Lower leg skin (tissue), 4 donors: Measurements from ENCODE around the gene CHST14. TPM values are rescaled to one million over a fixed set of nuclear protein-coding genes. Genes with fewer than 3 reads are reported as not detected.
A peak's percentile ranks its signal among the peaks of the same experiment; 100 is the strongest.

Experiments used
- DNase-seq, 2 donors: peaks; one replicate each; pipeline ENCODE4 v3.0.0-alpha.2; 2019; ENCODE audit warnings: low spot score in 2 of 2
- H3K4me3 ChIP-seq: fragments of 200-600 bp; sonication (generic); 2 replicates; pipeline ENCODE4 v1.5.1; 2017; ENCODE audit warnings: mild to moderate bottlenecking, low read depth; ENCODE audit not compliant: poor library complexity, severe bottlenecking
- CTCF ChIP-seq, 3 donors: fragments of 450-650 bp; IDR thresholded peaks; one replicate each; pipeline ENCODE4 v1.5.1; 2016; ENCODE audit warnings: antibody characterized with exemption in 3 of 3, mild to moderate bottlenecking in 3 of 3, moderate library complexity in 2 of 3
- POLR2A ChIP-seq, 2 donors: fragments of 450-650 bp; IDR thresholded peaks; one replicate each; pipeline ENCODE4 v1.6.1; 2016 to 2017; ENCODE audit warnings: antibody characterized with exemption in 2 of 2, mild to moderate bottlenecking in 1 of 2, moderate library complexity in 1 of 2
- WGBS, 2 donors: methylation state at CpG; one replicate each; pipeline ENCODE4 v1.1.5; 2018; 5-methylcytosine and 5-hydroxymethylcytosine counted together
- intact Hi-C: fragments of 100-400 bp; cut with DNase I; formaldehyde crosslinking; loops from one replicate; pipeline ENCODE4 v1.15.0; 2023; ENCODE audit warnings: low total_unique reads
- total RNA-seq, 4 donors: library from RNA; depleted of rRNA; stranded (reverse); fragments of >200 nt; gene quantifications; one replicate each; pipeline ENCODE4 v1.1.0, GENCODE V29; 2016

CHST14 gene
- total RNA-seq, 4 donors from 2014 or later: 5.6 to 10.0 (median 8.8) TPM

- 0 to 4% methylated on average over 12 to 37 of the region's 39 CpGs for WGBS, 2 donors
- intact Hi-C loops: no loop called here
- TF ChIP-seq POLR2A (IDR thresholded peaks at IDR 0.05) (no peak), CTCF (IDR thresholded peaks at IDR 0.05) (no peak)
- no peak overlapping the region for H3K4me3 ChIP-seq
- DNase-seq: peak in 1 of 2 donors; percentile 83
These were observed 34.5 kb upstream of the CHST14 start for GRCh38 chr15:40436116-40436891.

GRCh38 chr15:40436892-40437751, 33.7 kb upstream of the CHST14 start:
- intact Hi-C loops: no loop called here
- WGBS, 2 donors: 8 to 9% methylated on average over 16 to 17 of the region's 17 CpGs
- DNase-seq: no peak
- TF ChIP-seq CTCF (IDR thresholded peaks at IDR 0.05): no peak
- no peak for TF ChIP-seq POLR2A (IDR thresholded peaks at IDR 0.05)
- no peak overlapping the region for H3K4me3 ChIP-seq

GRCh38 chr15:40437752-40438687, 32.8 kb upstream of the CHST14 start:
- no peak overlapping the region for H3K4me3 ChIP-seq
- intact Hi-C loops: no loop called here
- DNase-seq: no peak
- WGBS, 2 donors: 49 to 51% methylated on average over 21 of the region's 21 CpGs
- TF ChIP-seq POLR2A (IDR thresholded peaks at IDR 0.05) (no peak), CTCF (IDR thresholded peaks at IDR 0.05) (no peak)

GRCh38 chr15:40438712-40439111, 32.1 kb upstream of the CHST14 start:
- no peak for TF ChIP-seq CTCF (IDR thresholded peaks at IDR 0.05)
- WGBS, 2 donors: 73 to 77% methylated on average over 12 of the region's 12 CpGs
- no peak overlapping the region for H3K4me3 ChIP-seq
- peak in 1 of 2 donors; percentile 85 for DNase-seq
- intact Hi-C loops: no loop called here

GRCh38 chr15:40439461-40439959, 31.3 kb upstream of the CHST14 start:
- 12 to 15% methylated on average over 14 to 15 of the region's 15 CpGs for WGBS, 2 donors
- intact Hi-C loops: no loop called here
- DNase-seq: no peak
- H3K4me3 ChIP-seq: no peak overlapping the region
- no peak for TF ChIP-seq POLR2A (IDR thresholded peaks at IDR 0.05)
- no peak for TF ChIP-seq CTCF (IDR thresholded peaks at IDR 0.05)
